HG03565 (cell line): ENCODE results near the gene TMEM119.
"Not testable (repeated sequence)": the region's sequence is repeated elsewhere in the genome, so short reads cannot be mapped to it uniquely, and the experiment has no call there.

Experiments
- ATAC-seq: cut with Tn5 transposase; IDR thresholded peaks from one replicate; pipeline ENCODE4 v1.9.1; 2021; ENCODE audit warnings: mild to moderate bottlenecking, moderate library complexity; ENCODE audit not compliant: unreplicated experiment

Gene TMEM119

DNA sequence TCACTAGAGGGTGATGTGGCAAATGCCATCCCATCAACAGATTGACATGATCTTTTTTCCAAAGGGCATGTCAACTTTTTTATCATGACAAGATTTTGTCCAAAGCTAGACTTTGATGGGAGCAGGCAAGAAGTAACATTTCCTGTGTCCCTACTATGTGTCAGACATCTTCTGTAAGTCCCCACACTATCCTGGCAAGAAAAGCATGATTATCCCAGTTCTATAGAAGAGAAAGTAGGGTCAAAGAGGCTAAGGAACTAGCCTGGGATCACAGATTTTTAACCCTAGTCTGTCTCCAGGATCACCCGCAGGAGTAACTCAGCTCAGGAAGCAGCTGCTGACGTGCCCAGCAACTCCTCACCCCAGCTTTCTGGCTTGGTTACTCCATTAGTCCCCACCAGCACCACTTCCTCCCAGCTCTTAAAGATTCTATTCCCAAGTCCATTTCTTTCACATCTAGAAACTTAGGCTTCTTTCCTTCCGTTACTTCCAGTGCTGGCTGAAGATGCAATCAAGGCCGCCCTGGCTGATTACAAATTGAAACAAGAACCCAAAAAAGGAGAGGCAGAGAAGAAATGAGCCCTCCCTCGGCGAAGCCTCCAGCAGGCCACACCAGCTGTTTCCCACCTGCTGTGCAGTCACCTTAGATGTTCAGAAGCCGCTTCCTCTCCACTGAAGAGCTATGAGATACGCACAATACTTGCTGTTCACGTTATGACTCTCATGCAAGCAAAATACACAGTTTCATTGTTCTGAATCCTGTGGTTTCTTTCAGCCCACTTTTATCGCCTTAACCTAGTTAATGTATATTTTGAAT is 29.3 kb downstream of the TMEM119 start:
- peak; percentile 66 for ATAC-seq

DNA sequence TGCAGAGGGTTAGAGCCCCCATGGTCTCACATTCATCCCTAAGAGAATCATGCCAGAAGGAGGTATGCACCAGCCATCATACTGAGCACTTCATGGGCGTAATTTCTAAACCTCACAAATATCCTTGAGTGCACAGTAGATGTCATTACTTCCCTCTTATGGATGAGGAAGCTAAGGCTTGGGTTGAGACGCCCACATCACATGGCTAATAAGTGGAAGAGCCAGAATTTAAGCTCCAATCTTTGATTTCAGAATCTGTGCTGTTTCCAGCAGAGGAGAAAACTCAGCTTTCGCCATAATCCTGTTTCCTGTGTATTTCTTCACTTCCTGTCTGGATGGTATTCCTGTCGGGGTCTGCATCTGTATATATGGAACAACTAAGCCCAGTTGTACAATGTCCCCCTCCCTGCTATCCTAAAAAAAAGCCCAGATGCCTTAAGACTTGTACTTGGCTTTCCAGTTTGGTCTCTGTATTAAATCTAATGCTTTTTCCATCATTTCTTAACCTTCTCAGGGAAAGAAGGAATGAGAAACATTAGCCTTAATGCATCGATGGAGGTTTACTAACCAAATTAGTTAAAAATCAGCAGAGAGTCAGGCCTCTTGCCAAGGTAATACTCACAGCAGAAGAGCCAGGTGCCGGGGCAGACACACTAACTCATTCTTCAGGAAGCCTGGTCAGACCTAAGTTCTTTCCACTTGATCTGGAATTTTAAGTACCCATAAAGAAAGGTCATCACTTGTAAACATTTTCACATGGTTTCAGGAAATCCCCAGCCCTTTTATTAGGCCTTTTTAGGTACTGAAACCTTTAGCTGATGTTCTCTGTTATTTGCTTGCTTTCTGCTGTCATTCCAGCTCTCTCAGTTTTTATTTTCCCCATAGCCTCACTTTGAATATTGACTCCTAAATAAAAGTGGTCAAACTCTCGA is 30.2 kb downstream of the TMEM119 start:
- ATAC-seq = no peak

DNA sequence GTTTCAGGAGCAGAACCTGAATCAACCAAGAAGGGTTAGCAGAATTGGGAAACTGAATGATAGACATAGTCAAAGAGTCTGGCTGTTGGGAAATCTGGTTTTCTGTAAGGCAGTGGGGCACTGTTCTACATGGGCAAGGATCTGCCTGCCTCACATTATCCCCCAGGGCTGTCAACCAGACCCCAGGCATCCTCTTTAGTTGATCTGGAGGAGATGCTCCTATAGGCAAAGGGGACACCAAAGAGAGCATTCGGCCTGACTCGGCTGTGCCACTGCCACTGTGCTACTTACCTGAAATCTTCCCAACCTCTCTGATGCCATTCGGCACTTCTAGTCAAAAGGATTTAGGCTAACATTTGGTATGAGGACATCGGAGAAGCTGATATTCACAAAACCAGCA is 31.4 kb downstream of the TMEM119 start:
- ATAC-seq = no peak

DNA sequence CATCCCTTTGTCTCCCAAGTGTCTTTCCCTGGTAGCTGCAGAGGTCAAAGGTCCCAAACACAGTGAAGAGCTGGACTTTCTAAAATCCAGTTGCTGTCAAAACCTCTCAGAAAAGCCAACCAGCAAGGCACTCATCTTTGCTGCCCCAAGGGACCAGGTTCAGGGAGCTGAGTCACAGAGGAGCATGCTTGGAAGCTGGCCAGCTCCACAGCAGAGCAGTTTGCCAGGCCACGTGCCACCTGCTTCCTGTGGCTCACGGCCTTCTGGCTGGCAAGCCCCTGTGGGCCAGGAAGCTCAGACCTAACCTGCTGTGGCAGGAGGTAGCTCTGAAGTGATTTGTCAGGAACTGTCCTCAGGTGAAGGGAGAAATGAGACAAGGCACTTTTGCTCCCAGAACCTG is 31.9 kb downstream of the TMEM119 start:
- no peak for ATAC-seq

DNA sequence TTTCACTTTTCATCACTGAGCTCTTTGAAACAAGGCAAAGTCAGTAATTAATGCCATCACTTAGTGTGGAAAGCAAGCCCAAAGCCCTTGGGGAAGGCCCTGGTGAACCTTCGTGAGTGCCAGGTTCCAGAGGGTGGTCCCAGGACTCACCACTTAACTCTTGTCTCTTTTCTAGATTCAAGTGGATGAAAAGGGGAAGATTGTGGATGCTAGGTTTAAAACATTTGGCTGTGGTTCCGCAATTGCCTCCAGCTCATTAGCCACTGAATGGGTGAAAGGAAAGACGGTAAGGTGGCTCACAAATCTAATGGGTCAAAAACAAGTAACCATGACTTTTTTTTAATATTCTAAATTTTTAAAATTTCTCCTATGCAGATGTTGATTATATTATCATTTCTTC is 32.7 kb downstream of the TMEM119 start:
- no peak for ATAC-seq

DNA sequence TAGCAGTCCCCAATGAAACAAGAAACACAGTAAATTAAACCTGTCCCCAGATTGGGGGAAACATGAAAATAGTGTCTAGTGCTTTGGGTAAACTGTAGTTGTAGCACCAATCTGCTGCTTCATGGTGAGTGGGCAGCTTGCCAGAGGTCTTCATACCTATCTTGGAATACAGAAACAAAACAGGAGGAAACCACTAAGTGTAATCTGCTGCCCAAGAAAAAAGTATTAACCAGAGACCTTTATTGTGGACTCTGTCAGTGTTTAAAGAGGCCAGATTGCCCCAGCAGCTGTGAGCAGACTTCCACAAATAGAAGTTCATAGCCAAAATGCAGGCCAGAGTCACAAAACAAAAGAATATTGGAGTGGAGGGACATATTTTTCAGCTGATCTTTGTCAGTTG is 33.2 kb downstream of the TMEM119 start:
- no peak for ATAC-seq

DNA sequence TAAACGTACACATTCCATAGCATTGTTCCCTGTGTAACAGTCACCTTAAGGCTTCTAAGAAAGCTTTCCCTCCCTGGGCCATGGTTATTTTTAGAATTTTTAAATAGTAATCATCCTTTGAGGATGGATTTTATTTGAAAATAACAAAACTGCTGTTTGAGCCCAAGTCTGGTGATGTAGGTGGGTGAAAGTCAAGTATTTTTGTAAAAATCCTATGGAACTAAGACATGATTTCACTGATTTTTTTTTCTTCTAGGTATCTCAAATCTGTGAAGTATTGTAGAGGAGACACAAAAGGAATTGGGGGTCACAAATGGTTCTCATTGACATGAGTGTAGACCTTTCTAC is 34.1 kb downstream of the TMEM119 start:
- ATAC-seq = no peak

DNA sequence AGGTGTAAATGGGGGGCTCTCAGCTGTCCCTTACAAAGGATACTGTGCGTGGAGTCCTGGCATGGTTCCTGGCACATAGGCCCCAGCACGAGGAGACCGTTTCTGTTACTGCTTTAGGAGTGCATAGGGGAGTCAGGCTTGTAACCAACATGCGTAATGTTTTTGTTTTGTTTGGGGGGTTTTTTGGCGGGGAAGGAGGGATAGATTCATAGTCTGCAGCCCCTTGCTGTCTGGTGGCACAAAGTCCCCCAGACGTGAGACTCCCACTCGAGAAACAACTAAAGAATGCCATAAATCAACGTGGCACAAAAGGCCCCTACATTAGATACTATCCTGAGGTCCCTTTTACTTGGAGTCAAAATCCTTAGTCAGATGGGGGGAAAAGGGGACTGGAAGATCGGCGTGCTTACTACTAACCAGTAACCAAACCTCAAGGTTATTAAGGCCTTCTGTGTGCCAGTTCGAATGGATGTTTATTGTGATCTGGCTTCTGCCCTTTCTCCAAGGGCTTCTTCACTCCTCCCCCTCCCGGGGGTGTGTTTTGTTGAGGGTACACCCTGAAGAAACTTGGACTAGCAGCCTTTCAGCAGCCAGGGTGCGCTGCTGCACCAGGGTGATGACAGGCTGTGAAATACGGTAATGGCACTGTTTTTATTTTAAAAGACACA is 34.6 kb downstream of the TMEM119 start:
- peak; percentile 24 for ATAC-seq

DNA sequence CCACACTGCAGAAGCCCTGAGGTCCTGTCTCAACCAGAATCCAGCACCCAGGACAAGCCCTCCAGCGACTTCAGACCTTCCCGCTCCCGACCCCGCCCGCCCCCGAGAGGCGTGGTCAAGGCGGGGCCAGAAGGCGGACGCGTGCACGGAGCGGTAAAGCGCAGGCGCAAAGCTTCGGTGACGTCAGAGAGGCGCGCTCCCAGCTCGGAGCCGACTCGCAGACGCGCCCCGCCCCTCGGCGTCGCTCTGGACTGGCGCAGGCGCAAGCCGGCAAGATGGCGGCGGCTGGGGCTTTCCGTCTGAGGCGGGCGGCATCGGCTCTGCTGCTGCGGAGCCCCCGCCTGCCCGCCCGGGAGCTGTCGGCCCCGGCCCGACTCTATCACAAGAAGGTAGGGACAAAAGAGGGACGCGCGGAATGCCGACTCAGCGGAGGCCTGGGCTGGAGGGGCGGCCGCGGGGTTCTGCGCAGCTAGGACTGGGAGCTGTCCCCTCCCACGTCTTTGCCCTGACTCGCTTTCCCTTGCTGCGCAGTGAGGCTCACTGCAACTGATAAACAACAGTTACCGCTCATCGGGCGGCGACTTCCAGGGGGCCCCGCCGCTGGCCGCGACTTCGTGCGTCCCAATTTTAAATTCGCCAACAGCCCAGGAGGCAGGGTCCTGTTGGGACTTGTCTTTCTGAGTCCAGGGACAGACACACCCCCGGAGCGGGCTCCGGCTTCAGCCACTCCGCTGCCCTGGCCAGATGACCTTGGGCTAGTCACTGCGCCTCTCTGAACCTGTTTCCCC is 35.3 kb downstream of the TMEM119 start, which contains the start of gene ISCU:
Gene ISCU (plus strand): TSS at position 249 of the 788 bp plus-strand sequence. CDS start 27 bp downstream, at position 276.
- peak; percentile 59 for ATAC-seq

DNA sequence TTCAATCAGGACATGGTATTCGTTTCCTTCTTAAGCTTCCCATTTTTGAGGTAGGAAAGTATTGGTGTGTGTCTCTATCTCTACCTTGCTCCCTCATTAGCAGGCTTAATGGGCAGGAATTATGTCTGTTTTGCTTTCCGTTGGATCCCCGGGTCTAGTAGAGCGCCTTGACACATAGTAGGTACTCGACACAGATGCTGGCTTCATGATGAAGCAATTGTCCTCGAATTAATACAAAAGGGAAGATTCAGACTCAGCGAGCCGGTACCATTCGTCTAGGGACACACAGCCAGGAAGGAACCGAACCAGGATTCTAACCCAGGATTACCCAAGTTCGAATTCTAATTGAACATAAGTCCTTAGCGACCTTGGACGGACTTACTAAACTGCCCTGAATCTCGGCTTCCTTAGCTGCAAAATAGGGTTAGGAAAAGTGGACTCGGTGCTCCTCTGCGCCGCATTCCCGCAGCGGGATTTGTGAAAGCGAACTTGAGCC is 36.0 kb downstream of the TMEM119 start:
- no peak for ATAC-seq

DNA sequence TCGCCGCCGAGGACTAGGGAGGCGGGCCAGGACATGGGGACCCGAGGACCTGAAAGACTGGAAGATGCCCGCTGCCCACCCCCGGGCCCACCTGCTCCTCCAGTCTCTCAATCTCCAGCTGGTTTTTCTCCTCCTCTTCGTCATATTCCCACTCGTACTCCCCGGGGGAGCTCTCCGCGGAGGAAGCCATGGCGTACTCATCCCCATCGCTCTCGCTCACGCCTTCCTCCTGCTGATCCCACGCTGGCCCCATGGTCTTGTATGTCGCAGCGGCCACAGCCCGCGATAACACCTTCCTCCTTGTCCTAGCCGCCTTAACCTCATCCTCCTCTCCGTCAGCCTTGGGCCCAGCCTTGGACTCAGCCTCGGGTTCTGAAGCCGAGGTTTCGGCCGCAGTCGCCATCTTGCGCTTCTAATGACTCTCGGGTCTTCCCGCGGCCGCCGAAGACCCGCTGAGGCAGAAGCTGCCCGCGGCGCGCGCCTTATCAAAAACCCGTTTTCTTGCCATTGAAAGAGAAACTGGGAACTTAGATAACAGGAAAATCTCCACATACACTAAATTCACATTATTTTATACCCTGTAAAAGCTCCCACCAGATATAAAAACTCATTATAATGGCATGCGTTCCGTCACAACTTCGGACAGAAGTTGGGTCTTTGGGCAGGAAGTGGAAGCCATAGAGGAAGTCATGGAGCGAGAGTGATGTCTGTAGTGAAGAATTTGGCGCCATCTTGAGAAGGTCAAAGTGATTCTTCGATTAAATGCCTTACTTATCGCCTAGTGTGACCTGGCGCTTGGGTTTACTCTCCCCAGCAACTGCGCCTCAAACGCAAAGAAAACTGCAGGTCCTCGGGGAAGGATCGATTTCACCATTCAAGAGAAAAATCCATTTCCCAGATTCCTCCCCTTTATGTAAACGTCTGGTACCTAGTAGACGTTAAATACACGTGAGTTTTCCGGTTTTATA is 36.8 kb downstream of the TMEM119 start, which contains the start of gene SART3:
Gene SART3 (minus strand): TSS at position 422 of the 968 bp plus-strand sequence. CDS start 19 bp downstream, at position 403.
- ATAC-seq = peak; percentile 28

DNA sequence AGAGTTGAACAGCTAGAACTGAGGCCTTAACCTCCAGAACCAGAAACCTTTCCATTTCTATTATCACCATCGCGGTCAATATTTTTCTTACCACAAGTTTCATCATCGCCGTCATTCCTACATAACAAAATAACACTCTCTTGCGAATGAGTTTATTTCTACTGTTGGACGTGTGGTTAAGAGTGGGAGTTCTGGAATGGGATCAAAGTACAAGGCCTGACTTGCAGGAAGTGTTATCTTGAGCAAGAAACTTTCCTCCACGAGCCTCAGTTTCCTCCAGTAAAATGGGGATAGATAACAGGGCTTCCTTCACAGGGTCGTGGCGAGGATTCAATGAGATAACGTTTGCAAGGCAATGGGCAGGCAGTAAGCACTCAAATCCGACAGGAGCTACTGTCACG is 37.6 kb downstream of the TMEM119 start:
- ATAC-seq = no peak

DNA sequence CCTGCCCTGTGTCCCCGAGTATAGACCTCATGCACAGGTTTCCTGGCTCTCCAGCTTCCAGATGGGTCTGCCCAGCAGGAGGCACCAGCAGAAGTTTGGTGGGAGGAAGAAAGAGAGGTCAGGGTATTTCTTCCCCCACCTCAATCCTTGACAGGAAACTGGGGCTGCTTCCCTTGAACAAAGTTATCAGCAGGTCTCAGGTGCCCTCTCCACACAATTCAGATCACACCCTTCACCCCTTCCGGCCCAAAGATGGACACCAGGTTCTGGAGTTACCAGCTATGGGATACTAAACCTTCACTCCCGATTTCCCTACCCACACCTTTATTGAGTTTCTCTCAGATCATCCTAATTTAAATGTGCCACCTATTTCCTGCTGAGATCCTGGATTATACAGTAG is 38.1 kb downstream of the TMEM119 start:
- no peak for ATAC-seq

DNA sequence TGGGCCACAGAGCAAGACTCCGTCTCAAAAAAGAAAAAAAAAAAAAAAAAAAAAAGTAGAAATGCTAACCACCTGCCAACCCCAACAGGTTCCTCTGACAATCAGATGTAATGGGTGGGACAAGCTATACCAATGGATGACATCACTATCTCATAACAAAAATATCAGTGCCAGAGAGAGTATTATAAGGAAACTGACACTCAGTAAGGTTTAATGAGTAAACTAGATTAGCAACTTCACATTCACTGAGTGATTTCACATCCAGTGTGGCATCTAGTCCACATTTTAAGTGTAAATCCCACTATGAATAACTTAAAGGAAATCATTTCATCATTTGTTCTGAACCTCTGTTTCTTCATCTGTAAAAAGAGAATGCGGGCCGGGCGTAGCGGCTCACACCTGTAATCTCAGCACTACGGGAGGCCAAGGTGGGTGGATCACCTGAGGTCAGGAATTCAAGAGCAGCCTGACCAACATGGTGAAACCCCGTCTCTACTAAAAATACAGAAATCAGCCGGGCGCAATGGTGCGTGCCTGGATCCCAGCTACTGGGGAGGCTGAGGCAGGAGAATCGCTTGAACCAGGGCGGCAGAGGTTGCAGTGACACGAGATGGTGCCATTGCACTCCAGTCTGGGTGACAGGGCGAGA is 38.8 kb downstream of the TMEM119 start:
- no peak for ATAC-seq

DNA sequence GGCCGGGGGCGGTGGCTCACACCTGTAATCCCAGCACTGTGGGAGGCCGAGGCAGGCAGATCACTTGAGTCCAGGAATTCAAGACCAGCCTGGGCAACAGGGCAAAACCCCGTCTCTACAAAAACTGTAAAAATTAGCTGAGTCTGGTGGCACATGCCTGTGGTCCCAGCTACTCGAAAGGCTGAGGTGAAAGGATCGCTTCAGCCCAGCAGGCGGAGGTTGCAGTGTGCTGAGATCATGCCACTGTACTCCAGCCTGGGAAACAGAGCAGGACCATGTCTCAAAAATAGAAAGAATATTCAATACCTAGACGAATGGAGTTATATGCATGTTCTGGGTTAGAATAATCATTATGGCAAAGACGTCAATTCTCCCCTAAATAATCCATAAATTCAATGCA is 42.5 kb downstream of the TMEM119 start:
- not testable (repeated sequence) for ATAC-seq

DNA sequence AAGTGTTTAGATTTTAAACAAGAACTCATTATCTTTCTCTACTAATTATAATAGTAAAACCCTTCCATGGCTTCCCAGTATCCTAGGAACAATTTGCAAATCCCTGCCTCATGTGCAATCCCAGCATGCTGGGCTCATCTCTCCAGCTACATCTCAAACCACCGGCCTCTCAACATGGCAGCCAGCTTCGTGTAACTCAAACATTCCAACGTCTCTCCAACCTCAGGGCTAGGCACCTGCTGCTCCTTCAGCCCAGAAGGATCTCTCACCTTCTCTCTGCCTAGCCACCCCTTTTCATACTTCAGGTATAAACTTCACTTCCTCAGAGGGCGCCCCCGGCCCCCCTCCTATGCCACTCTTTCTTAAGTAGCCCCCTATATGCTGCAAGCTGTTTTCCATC is 44.1 kb downstream of the TMEM119 start:
- no peak for ATAC-seq

DNA sequence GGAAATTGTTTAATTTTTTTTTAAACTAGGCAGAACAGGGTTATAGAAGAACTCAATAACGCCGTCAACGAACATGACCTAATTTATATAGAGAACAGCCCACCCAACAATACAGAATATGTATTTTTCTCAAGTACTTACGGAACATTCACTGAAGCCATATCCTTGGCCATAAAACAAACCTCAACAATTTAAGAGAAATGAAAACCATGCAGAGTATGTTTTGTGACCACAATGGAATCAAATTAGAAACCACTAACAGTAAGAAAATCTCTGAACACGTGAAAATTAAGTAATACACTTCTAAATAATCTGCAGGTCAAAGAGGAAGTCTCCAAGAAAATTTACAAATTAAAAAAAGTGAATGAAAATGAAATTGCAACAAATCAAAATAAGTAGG is 46.3 kb downstream of the TMEM119 start:
- no peak for ATAC-seq

DNA sequence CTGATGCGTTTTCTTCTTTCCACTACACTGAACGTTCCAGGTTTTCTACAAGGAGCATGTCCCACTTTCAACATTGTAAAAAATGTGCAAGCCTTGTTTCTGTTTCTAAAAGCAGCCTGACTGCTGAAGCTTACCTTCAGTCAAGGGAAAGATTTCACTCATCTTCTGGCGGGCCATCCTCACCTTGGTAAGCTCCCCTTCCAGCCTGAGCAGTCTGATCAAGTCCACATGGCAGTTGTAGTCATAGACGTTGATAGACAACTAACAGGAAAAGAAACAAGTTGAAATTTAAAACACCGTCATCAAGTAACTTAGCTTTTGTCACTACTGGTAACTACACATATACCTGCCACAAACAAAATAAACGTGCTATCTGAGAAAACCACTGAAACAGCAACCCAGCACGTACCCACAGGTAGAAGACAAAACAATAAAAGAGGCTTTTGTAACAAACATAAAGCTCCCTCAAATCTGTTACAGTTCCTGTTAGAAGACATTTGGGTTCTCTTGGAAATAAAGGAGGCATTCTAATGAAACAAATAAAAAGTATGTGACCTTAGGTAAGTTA is 48.8 kb downstream of the TMEM119 start:
- ATAC-seq = no peak
